Measurements from ENCODE around the gene P3H2.
"Not testable (repeated sequence)": the region's sequence is repeated elsewhere in the genome, so short reads cannot be mapped to it uniquely, and the experiment has no call there.

DNA sequence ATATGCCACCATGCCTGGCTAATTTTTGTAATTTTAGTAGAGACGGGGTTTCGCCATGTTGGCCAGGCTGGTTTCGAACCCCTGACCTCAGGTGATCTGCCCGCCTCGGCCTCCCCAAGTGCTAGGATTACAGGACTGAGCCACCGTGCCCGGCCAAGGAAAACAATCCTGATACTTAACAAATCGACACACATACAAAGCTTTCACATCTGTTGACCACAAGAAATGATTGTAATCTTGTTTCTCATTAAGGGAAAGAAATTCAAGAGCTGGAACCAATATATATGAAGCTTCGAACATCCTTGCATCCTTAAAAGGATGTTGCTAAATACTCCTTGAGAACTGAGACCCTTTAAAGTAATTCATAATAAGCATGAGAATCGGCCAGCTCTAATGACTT is 159.6 kb downstream of the P3H2 start:
- TF ChIP-seq POLR2AphosphoS5 (IDR thresholded peaks at IDR 0.05; ENCODE audit: low read depth, low read length); CTCF (IDR thresholded peaks at IDR 0.05): not testable (repeated sequence)

Data from Panc1 (cell line).